H9 (cell line): Measurements from ENCODE around the gene THSD4. TPM values are rescaled to one million over a fixed set of nuclear protein-coding genes. Genes with fewer than 3 reads are reported as not detected.

ENCODE experiments used
- DNase-seq: peaks from one replicate; pipeline ENCODE4 v3.0.0-alpha.2; 2017
- H2AFZ ChIP-seq: one replicate; pipeline ENCODE4 v1.6.1; 2013; ENCODE audit warnings: mild to moderate bottlenecking, low read length, control low read depth, moderate library complexity
- H2AK5ac ChIP-seq: 2 replicates; pipeline ENCODE4 v1.6.1; 2013; ENCODE audit warnings: low read length, control low read depth, mixed read lengths; ENCODE audit not compliant: insufficient read length
- H2BK120ac ChIP-seq: one replicate; pipeline ENCODE4 v1.6.1; 2013; ENCODE audit warnings: low read depth, mild to moderate bottlenecking, low read length, control low read depth, inconsistent platforms; ENCODE audit not compliant: poor library complexity, severe bottlenecking
- H2BK12ac ChIP-seq: 2 replicates; pipeline ENCODE4 v1.6.1; 2013; ENCODE audit warnings: low read length, control low read depth, mixed read lengths, low read depth; ENCODE audit not compliant: insufficient read length
- H2BK15ac ChIP-seq: 2 replicates; pipeline ENCODE4 v1.6.1; 2013; ENCODE audit warnings: low read depth, low read length, control low read depth
- H2BK20ac ChIP-seq: one replicate; pipeline ENCODE4 v1.6.1; 2013; ENCODE audit warnings: low read depth, mild to moderate bottlenecking, low read length, control low read depth, inconsistent platforms; ENCODE audit not compliant: poor library complexity, severe bottlenecking
- H2BK5ac ChIP-seq: 2 replicates; pipeline ENCODE4 v1.6.1; 2013; ENCODE audit warnings: low read length, control low read depth, mixed read lengths; ENCODE audit not compliant: insufficient read length
- H3K14ac ChIP-seq: 2 replicates; pipeline ENCODE4 v1.6.1; 2013; ENCODE audit warnings: low read length, control low read depth; ENCODE audit not compliant: insufficient read depth
- H3K18ac ChIP-seq: 2 replicates; pipeline ENCODE4 v1.6.1; 2013; ENCODE audit warnings: low read depth, mild to moderate bottlenecking, mixed read lengths, low read length, control low read depth; ENCODE audit not compliant: insufficient read length
- H3K23ac ChIP-seq: 2 replicates; pipeline ENCODE4 v1.6.1; 2013; ENCODE audit warnings: low read length, control low read depth, mixed read lengths, low read depth; ENCODE audit not compliant: insufficient read length
- H3K23me2 ChIP-seq: 2 replicates; pipeline ENCODE4 v1.6.1; 2013; ENCODE audit warnings: low read depth, mild to moderate bottlenecking, mixed read lengths, low read length, control low read depth; ENCODE audit not compliant: insufficient read length, poor library complexity, severe bottlenecking
- H3K27ac ChIP-seq: 2 replicates; pipeline ENCODE4 v1.5.1; 2013; ENCODE audit warnings: low read length, control low read depth, mixed read lengths, low read depth; ENCODE audit not compliant: insufficient read length
- H3K27me3 ChIP-seq: 2 replicates; pipeline ENCODE4 v1.6.1; 2013; ENCODE audit warnings: low read length, control low read depth, inconsistent platforms; ENCODE audit not compliant: insufficient read depth
- H3K4ac ChIP-seq: 2 replicates; pipeline ENCODE4 v1.6.1; 2013; ENCODE audit warnings: low read depth, mild to moderate bottlenecking, control low read depth, inconsistent platforms, low read length, moderate library complexity
- H3K4me1 ChIP-seq: 2 replicates; pipeline ENCODE4 v1.6.1; 2013; ENCODE audit warnings: low read length, control low read depth, inconsistent platforms; ENCODE audit not compliant: insufficient read depth
- H3K4me2 ChIP-seq: 2 replicates; pipeline ENCODE4 v1.6.1; 2013; ENCODE audit warnings: low read length, control low read depth, mixed read lengths; ENCODE audit not compliant: insufficient read length, insufficient read depth
- H3K56ac ChIP-seq: 2 replicates; pipeline ENCODE4 v1.6.1; 2013; ENCODE audit warnings: low read depth, mild to moderate bottlenecking, mixed read lengths, low read length, control low read depth; ENCODE audit not compliant: insufficient read length
- H3K79me1 ChIP-seq: 2 replicates; pipeline ENCODE4 v1.6.1; 2013; ENCODE audit warnings: low read depth, mild to moderate bottlenecking, moderate library complexity, low read length, control low read depth, inconsistent platforms; ENCODE audit not compliant: insufficient read depth, poor library complexity, severe bottlenecking
- H3K79me2 ChIP-seq: 2 replicates; pipeline ENCODE4 v1.6.1; 2013; ENCODE audit warnings: low read length, control low read depth, inconsistent platforms; ENCODE audit not compliant: insufficient read depth
- H3K9ac ChIP-seq: 2 replicates; pipeline ENCODE4 v1.6.1; 2013; ENCODE audit warnings: low read length, control low read depth, mixed read lengths; ENCODE audit not compliant: insufficient read length; ENCODE audit errors: extremely low read depth
- H3K9me3 ChIP-seq: one replicate; pipeline ENCODE4 v1.6.1; 2013; ENCODE audit warnings: low read depth, low read length, inconsistent platforms; ENCODE audit not compliant: control insufficient read depth
- H3T11ph ChIP-seq: one replicate; pipeline ENCODE4 v1.6.1; 2013; ENCODE audit warnings: mild to moderate bottlenecking, low read length, control low read depth, inconsistent platforms
- H4K20me1 ChIP-seq: one replicate; pipeline ENCODE4 v1.6.1; 2013; ENCODE audit not compliant: control insufficient read depth, insufficient read length, insufficient read depth
- H4K5ac ChIP-seq: 2 replicates; pipeline ENCODE4 v1.6.1; 2013; ENCODE audit warnings: low read depth, mild to moderate bottlenecking, mixed read lengths, low read length, control low read depth; ENCODE audit not compliant: insufficient read length
- H4K8ac ChIP-seq: replicated peaks from 2 replicates; pipeline ENCODE4 v1.6.1; 2013; ENCODE audit warnings: low read length, control low read depth, mixed read lengths, low read depth; ENCODE audit not compliant: insufficient read length
- H4K91ac ChIP-seq: 2 replicates; pipeline ENCODE4 v1.6.1; 2013; ENCODE audit warnings: low read depth, mild to moderate bottlenecking, moderate library complexity, mixed read lengths, low read length, control low read depth; ENCODE audit not compliant: insufficient read length
- H3K27ac Mint-ChIP-seq, 3 experiments: 2 replicates in 2 of 3; 3 replicates in 1 of 3; pipeline ENCODE4 v1.8.0; 2020 to 2021; ENCODE audit warnings: mixed read lengths in 3 of 3, mild to moderate bottlenecking in 1 of 3, moderate library complexity in 1 of 3
- H3K27me3 Mint-ChIP-seq: 2 replicates; pipeline ENCODE4 v1.8.0; 2021; ENCODE audit warnings: low read depth, mild to moderate bottlenecking, moderate library complexity, mixed read lengths
- H3K36me3 Mint-ChIP-seq, 3 experiments: 2 replicates in 2 of 3; 3 replicates in 1 of 3; pipeline ENCODE4 v1.8.0; 2020 to 2021; ENCODE audit warnings: low read depth in 3 of 3, mixed read lengths in 3 of 3; ENCODE audit not compliant: insufficient read depth in 1 of 3
- H3K4me1 Mint-ChIP-seq, 2 experiments: 2 replicates each; pipeline ENCODE4 v1.8.0; 2020; ENCODE audit warnings: mixed read lengths in 2 of 2
- H3K4me3 Mint-ChIP-seq, 2 experiments: 2 replicates in 1 of 2; 3 replicates in 1 of 2; pipeline ENCODE4 v1.8.0; 2020 to 2021; ENCODE audit warnings: mild to moderate bottlenecking in 2 of 2, mixed read lengths in 2 of 2, moderate library complexity in 1 of 2
- H3K9me3 Mint-ChIP-seq, 2 experiments: 2 replicates in 1 of 2; 3 replicates in 1 of 2; pipeline ENCODE4 v1.8.0; 2020; ENCODE audit warnings: mild to moderate bottlenecking in 2 of 2, mixed read lengths in 2 of 2, moderate library complexity in 1 of 2
- CTCF ChIP-seq: fragments of 200-600 bp; sonication (generic); conservative IDR thresholded peaks from 3 replicates; pipeline ENCODE4 v1.8.0; 2021; ENCODE audit warnings: antibody characterized with exemption, mild to moderate bottlenecking
- WGBS: extraction: QIAGEN DNeasy Blood & Tissue Kit; methylation state at CpG from one replicate; pipeline ENCODE4 v1.1.7; 2013; ENCODE audit warnings: missing lambda C conversion rate, low lambda C conversion rate, mixed read lengths; ENCODE audit not compliant: insufficient read length; ENCODE audit errors: extremely low coverage; 5-methylcytosine and 5-hydroxymethylcytosine counted together
- total RNA-seq: library from RNA; stranded (reverse); gene quantifications from 2 replicates; pipeline ENCODE4 v1.2.1, GENCODE V29; 2021

THSD4 gene
- total RNA-seq, 1 experiment from 2014 or later: 5.5 TPM

GRCh38 chr15:71612869-71613268 is 497.6 kb downstream of the THSD4 start:
- Histone ChIP-seq H3K27me3 (no peaks in the 10 kb centered on the region), H3K56ac (no peak overlapping the region), H2BK120ac (no peak overlapping the region), H3K18ac (no peak overlapping the region), H3K9ac (no peak overlapping the region), H3T11ph (no peak overlapping the region), H4K5ac (no peak overlapping the region), H3K14ac (no peak overlapping the region), H3K4me1 (peaks cover 12% of the 10 kb centered on the region), H2BK15ac (no peak overlapping the region), H2AK5ac (no peak overlapping the region), H4K20me1 (no peaks in the 10 kb centered on the region), H3K23ac (no peak overlapping the region), H2BK12ac (no peak overlapping the region), H3K27ac (no peak overlapping the region), H3K4ac (no peak overlapping the region), H2AFZ (no peak overlapping the region), H2BK5ac (no peak overlapping the region), H3K79me2 (no peaks in the 10 kb centered on the region), H3K23me2 (no peaks in the 10 kb centered on the region), H3K79me1 (no peaks in the 10 kb centered on the region), H3K9me3 (no peaks in the 10 kb centered on the region), H2BK20ac (no peak overlapping the region), H4K91ac (no peak overlapping the region), H4K8ac (no peak overlapping the region), H3K4me2 (no peak overlapping the region)
- no peaks in the 10 kb centered on the region for H3K9me3 Mint-ChIP-seq
- whole genome bisulfite sequencing: no CpG with 5 or more reads among the region's 2 CpGs
- no peak for TF ChIP-seq CTCF
- H3K36me3 Mint-ChIP-seq: peaks cover 0 to 10% (median 0%) of the 10 kb centered on the region in 3 experiments; a peak in 2 of 7 replicates
- no peak overlapping the region for H3K4me3 Mint-ChIP-seq
- no peaks in the 10 kb centered on the region for H3K27me3 Mint-ChIP-seq
- H3K4me1 Mint-ChIP-seq: peaks cover 63 to 72% of the 10 kb centered on the region in 2 experiments
- DNase-seq: no peak
- H3K27ac Mint-ChIP-seq: peak overlapping the region; percentile 69 to 98 (median 83); a peak in 4 of 7 replicates
